ENCODE results near the gene JARID2. TPM values are rescaled to one million over a fixed set of nuclear protein-coding genes. Genes with fewer than 3 reads are reported as not detected.

JARID2 gene
- total RNA-seq, 1 experiment from 2014 or later, result 21.0 TPM

- no peaks in the 10 kb centered on the region for H3K9me3 Mint-ChIP-seq (ENCODE audit: unreplicated experiment)
- POLR2A ChIA-PET, result interaction anchor here (1.1 kb wide), 1 partner anchor 43 kb away, joined by 3 read pairs; no protein-coding TSS in a partner anchor
- DNase-seq (ENCODE audit: unreplicated experiment), result no peak
- CTCF ChIA-PET, result interaction anchor here (1.2 to 2.0 kb wide), 3 partner anchors 9 to 13 kb away, joined by 3 to 12 read pairs (median 5); no protein-coding TSS in a partner anchor
- H3K4me1 Mint-ChIP-seq (ENCODE audit: insufficient read depth, unreplicated experiment), result peaks cover 32% of the 10 kb centered on the region
- no peak overlapping the region for H3K27ac Mint-ChIP-seq (ENCODE audit: low read depth, unreplicated experiment)
- no peak for TF ChIP-seq CTCF (IDR thresholded peaks at IDR 0.05; ENCODE audit: unreplicated experiment)
- H3K4me3 Mint-ChIP-seq (ENCODE audit: unreplicated experiment), result no peak overlapping the region
- no peaks in the 10 kb centered on the region for H3K36me3 Mint-ChIP-seq (ENCODE audit: insufficient read depth, unreplicated experiment)
- intact Hi-C loops (cut with micrococcal nuclease), result no loop called here
- BruUV-seq (replicated peaks), result no TSS peak
- H3K27me3 Mint-ChIP-seq (ENCODE audit: insufficient read depth, unreplicated experiment), result no peaks in the 10 kb centered on the region
These were observed 152.9 kb downstream of the JARID2 start for GRCh38 chr6:15398633-15399275.

GRCh38 chr6:15399641-15400470 lies 154.0 kb downstream of the JARID2 start:
- DNase-seq (ENCODE audit: unreplicated experiment), result peak; percentile 69
- no peaks in the 10 kb centered on the region for H3K27me3 Mint-ChIP-seq (ENCODE audit: insufficient read depth, unreplicated experiment)
- H3K4me1 Mint-ChIP-seq (ENCODE audit: insufficient read depth, unreplicated experiment), result peaks cover 43% of the 10 kb centered on the region
- H3K36me3 Mint-ChIP-seq (ENCODE audit: insufficient read depth, unreplicated experiment), result no peaks in the 10 kb centered on the region
- no peaks in the 10 kb centered on the region for H3K9me3 Mint-ChIP-seq (ENCODE audit: unreplicated experiment)
- H3K4me3 Mint-ChIP-seq (ENCODE audit: unreplicated experiment), result peak overlapping the region; percentile 53
- CTCF ChIA-PET, result interaction anchor here (1.2 to 2.0 kb wide), 3 partner anchors 10 to 14 kb away, joined by 3 to 12 read pairs (median 5); no protein-coding TSS in a partner anchor
- intact Hi-C loops (cut with micrococcal nuclease), result no loop called here
- BruUV-seq (replicated peaks), result no TSS peak
- H3K27ac Mint-ChIP-seq (ENCODE audit: low read depth, unreplicated experiment), result no peak overlapping the region
- POLR2A ChIA-PET, result interaction anchor here (1.1 kb wide), 1 partner anchor 42 kb away, joined by 3 read pairs; no protein-coding TSS in a partner anchor
- no peak for TF ChIP-seq CTCF (IDR thresholded peaks at IDR 0.05; ENCODE audit: unreplicated experiment)

GRCh38 chr6:15400572-15401004 lies 154.7 kb downstream of the JARID2 start:
- Mint-ChIP-seq H3K27ac (ENCODE audit: low read depth, unreplicated experiment) (peak overlapping the region; percentile 13), H3K36me3 (ENCODE audit: insufficient read depth, unreplicated experiment) (no peaks in the 10 kb centered on the region), H3K4me1 (ENCODE audit: insufficient read depth, unreplicated experiment) (peaks cover 45% of the 10 kb centered on the region), H3K27me3 (ENCODE audit: insufficient read depth, unreplicated experiment) (no peaks in the 10 kb centered on the region), H3K9me3 (ENCODE audit: unreplicated experiment) (no peaks in the 10 kb centered on the region), H3K4me3 (ENCODE audit: unreplicated experiment) (no peak overlapping the region)
- no peak for TF ChIP-seq CTCF (IDR thresholded peaks at IDR 0.05; ENCODE audit: unreplicated experiment)
- ChIA-PET POLR2A (interaction anchor here (0.7 kb wide), 1 partner anchor 40 kb away, joined by 5 read pairs; no protein-coding TSS in a partner anchor), CTCF (interaction anchor here (0.5 to 2.0 kb wide), 5 partner anchors 10 to 1551 kb away, joined by 3 to 12 read pairs (median 5); no protein-coding TSS in a partner anchor)
- intact Hi-C loops (cut with micrococcal nuclease), result no loop called here
- BruUV-seq (replicated peaks), result no TSS peak
- DNase-seq (ENCODE audit: unreplicated experiment), result no peak

GRCh38 chr6:15401120-15401519 lies 155.3 kb downstream of the JARID2 start:
- POLR2A ChIA-PET, result interaction anchor here (0.7 kb wide), 1 partner anchor 41 kb away, joined by 5 read pairs; no protein-coding TSS in a partner anchor
- Mint-ChIP-seq H3K4me3 (ENCODE audit: unreplicated experiment) (no peak overlapping the region), H3K9me3 (ENCODE audit: unreplicated experiment) (no peaks in the 10 kb centered on the region), H3K27me3 (ENCODE audit: insufficient read depth, unreplicated experiment) (no peaks in the 10 kb centered on the region), H3K36me3 (ENCODE audit: insufficient read depth, unreplicated experiment) (no peaks in the 10 kb centered on the region), H3K27ac (ENCODE audit: low read depth, unreplicated experiment) (no peak overlapping the region), H3K4me1 (ENCODE audit: insufficient read depth, unreplicated experiment) (peaks cover 45% of the 10 kb centered on the region)
- BruUV-seq (replicated peaks), result no TSS peak
- intact Hi-C loops (cut with micrococcal nuclease), result no loop called here
- CTCF ChIA-PET, result interaction anchor here (0.5 to 1.7 kb wide), 2 partner anchors 10 to 41 kb away, joined by 3 to 7 read pairs; no protein-coding TSS in a partner anchor
- TF ChIP-seq CTCF (IDR thresholded peaks at IDR 0.05; ENCODE audit: unreplicated experiment), result no peak
- no peak for DNase-seq (ENCODE audit: unreplicated experiment)
